HuH-7.5 (cell line): ENCODE measurements around the gene DSCAM.
"Not testable (repeated sequence)": the region's sequence is repeated elsewhere in the genome, so short reads cannot be mapped to it uniquely, and the experiment has no call there.

Experiments
- DNase-seq: peaks from one replicate; pipeline ENCODE4 v3.0.0; 2011; ENCODE audit warnings: low spot score

DSCAM gene

GRCh38 chr21:40313260-40313659, 533.7 kb downstream of the DSCAM start:
- DNase-seq = no peak

GRCh38 chr21:40300300-40300699, 546.7 kb downstream of the DSCAM start:
- DNase-seq = no peak

- DNase-seq = no peak
Measured at GRCh38 chr21:40299451-40299850, 547.5 kb downstream of the DSCAM start.

GRCh38 chr21:40294345-40294744, 552.6 kb downstream of the DSCAM start:
- DNase-seq = no peak

- no peak for DNase-seq
Measured at GRCh38 chr21:40291560-40291959, 555.4 kb downstream of the DSCAM start.

GRCh38 chr21:40284409-40284808, 562.5 kb downstream of the DSCAM start:
- DNase-seq = no peak

GRCh38 chr21:40282912-40283886, 563.8 kb downstream of the DSCAM start:
- DNase-seq = no peak

- no peak for DNase-seq
Measured at GRCh38 chr21:40278345-40278744, 568.6 kb downstream of the DSCAM start.

GRCh38 chr21:40276001-40276400, 571.0 kb downstream of the DSCAM start:
- DNase-seq = no peak

- no peak for DNase-seq
Measured at GRCh38 chr21:40272037-40272436, 574.9 kb downstream of the DSCAM start.

GRCh38 chr21:40271164-40271563, 575.8 kb downstream of the DSCAM start:
- DNase-seq = no peak

- no peak for DNase-seq
Measured at GRCh38 chr21:40270047-40270446, 576.9 kb downstream of the DSCAM start.

- DNase-seq = no peak
Measured at GRCh38 chr21:40269239-40269638, 577.7 kb downstream of the DSCAM start.

- DNase-seq = not testable (repeated sequence)
Measured at GRCh38 chr21:40258456-40258855, 588.5 kb downstream of the DSCAM start.

- no peak for DNase-seq
Measured at GRCh38 chr21:40257342-40257741, 589.6 kb downstream of the DSCAM start.

GRCh38 chr21:40255518-40256444, 591.2 kb downstream of the DSCAM start:
- no peak for DNase-seq

GRCh38 chr21:40254540-40255465, 592.2 kb downstream of the DSCAM start:
- no peak for DNase-seq

- no peak for DNase-seq
Measured at GRCh38 chr21:40253112-40253511, 593.8 kb downstream of the DSCAM start.

- DNase-seq = no peak
Measured at GRCh38 chr21:40250514-40251294, 596.3 kb downstream of the DSCAM start.

GRCh38 chr21:40244981-40245380, 602.0 kb downstream of the DSCAM start:
- DNase-seq = no peak

- DNase-seq = no peak
Measured at GRCh38 chr21:40243685-40244084, 603.3 kb downstream of the DSCAM start.
